ENCODE results near the gene RASSF7. TPM values are rescaled to one million over a fixed set of nuclear protein-coding genes. Genes with fewer than 3 reads are reported as not detected.
A peak's percentile ranks its signal among the peaks of the same experiment; 100 is the strongest.

RASSF7 gene
- total and polyA plus RNA-seq, 2 of the 8 experiments (the other 6 are each of a cell fraction or from before 2014, with no cell fraction given), result 22.3 to 43.9 TPM

DNA sequence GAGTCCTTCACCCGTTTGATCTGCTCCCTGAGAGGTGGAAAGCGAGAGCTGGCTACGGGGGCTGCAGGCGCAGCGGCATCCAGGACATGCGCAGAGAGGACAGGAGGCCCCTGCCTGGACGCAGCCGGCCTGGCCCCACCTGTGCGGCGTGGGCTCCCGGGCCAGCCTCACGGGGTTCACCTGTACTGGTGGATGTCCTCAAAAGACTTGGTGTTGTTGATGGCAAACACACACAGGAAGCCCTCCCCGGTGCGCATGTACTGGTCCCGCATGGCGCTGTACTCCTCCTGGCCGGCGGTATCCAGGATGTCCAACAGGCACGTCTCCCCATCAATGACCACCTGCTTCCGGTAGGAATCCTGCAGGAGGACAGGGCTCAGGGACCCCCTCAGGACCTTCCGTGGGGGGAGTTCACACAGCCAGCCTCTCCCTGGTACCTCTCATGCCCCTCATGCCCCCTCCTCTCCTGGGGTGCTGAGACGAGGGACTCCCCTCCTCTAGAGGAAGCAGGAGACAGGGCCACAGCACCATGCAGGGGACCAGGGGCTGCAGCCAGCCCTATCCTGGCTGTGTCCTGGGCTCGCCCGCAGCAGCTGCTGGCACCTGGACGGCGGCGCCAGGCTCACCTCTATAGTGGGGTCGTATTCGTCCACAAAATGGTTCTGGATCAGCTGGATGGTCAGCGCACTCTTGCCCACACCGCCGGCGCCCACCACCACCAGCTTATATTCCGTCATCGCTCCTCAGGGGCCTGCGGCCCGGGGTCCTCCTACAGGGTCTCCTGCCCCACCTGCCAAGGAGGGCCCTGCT, 27.0 kb upstream of the RASSF7 start:
- Histone ChIP-seq H3K9me3 (ENCODE audit: insufficient read depth in 2 of 2, low read depth in 1 of 2, low read length in 1 of 2) (no peaks in the 10 kb centered on the region), H2BK120ac (replicated peaks; ENCODE audit: low read depth, low read length) (no peak overlapping the region), H3K36me3 (ENCODE audit: control insufficient read depth in 2 of 4, insufficient read depth in 4 of 4, low read length in 3 of 4) (peaks cover 0 to 15% (median 6%) of the 10 kb centered on the region in 4 experiments; a peak in 5 of 8 replicates), H2BK5ac (ENCODE audit: low read depth, low read length) (no peak overlapping the region), H3K14ac (ENCODE audit: insufficient read length) (no peak overlapping the region), H3K4me2 (ENCODE audit: insufficient read depth in 1 of 2, low read depth in 2 of 2, low read length in 2 of 2) (peak overlapping the region; percentile 48 to 72), H4K20me1 (replicated peaks in 1 of 2; ENCODE audit: control insufficient read depth in 1 of 2, insufficient read depth in 2 of 2, low read length in 2 of 2) (peaks cover 7 to 11% of the 10 kb centered on the region in 2 experiments), H3K79me1 (ENCODE audit: low read depth, low read length) (no peaks in the 10 kb centered on the region), H3K56ac (replicated peaks; ENCODE audit: insufficient read length, low read depth, low read length) (no peak overlapping the region), H4K5ac (ENCODE audit: insufficient read length, low read depth, low read length) (no peak overlapping the region), H3K79me2 (ENCODE audit: control insufficient read depth in 1 of 2, insufficient read depth in 2 of 2, low read length in 2 of 2) (no peaks in the 10 kb centered on the region), H4K91ac (replicated peaks; ENCODE audit: insufficient read length, low read length) (no peak overlapping the region), H2AFZ (ENCODE audit: low read length) (no peak overlapping the region), H3K27ac (ENCODE audit: low read depth, low read length) (no peak overlapping the region; the same call in 1 of the 2 replicates), H3K23me2 (ENCODE audit: low read depth, low read length) (peaks cover 21% of the 10 kb centered on the region; the same call in 1 of the 2 replicates), H3K4me3 (ENCODE audit: extremely low read depth in 1 of 4, insufficient read depth in 2 of 4, low read depth in 3 of 4, low read length in 4 of 4) (peak overlapping the region in 3 of 4 experiments; percentile 70 to 77 (median 70); a peak in 4 of 8 replicates), H2AK5ac (ENCODE audit: low read depth, low read length) (no peak overlapping the region), H2BK15ac (ENCODE audit: low read length) (no peak overlapping the region), H2BK20ac (ENCODE audit: low read length) (no peak overlapping the region), H3K9ac (replicated peaks in 1 of 4; ENCODE audit: extremely low read depth in 1 of 4, low read depth in 3 of 4, low read length in 3 of 4) (no peak overlapping the region), H3K23ac (ENCODE audit: insufficient read length) (no peak overlapping the region), H3K27me3 (replicated peaks in 1 of 4; ENCODE audit: control insufficient read depth in 3 of 4, extremely low read depth in 1 of 4, insufficient read depth in 3 of 4, low read length in 3 of 4) (peaks cover 0 to 16% (median 6%) of the 10 kb centered on the region in 4 experiments; a peak in 5 of 7 replicates), H3K18ac (ENCODE audit: extremely low read depth, low read length) (no peak overlapping the region), H3K4me1 (replicated peaks in 1 of 4; ENCODE audit: control insufficient read depth in 3 of 4, insufficient read depth in 4 of 4, low read length in 3 of 4) (peaks cover 0 to 17% (median 10%) of the 10 kb centered on the region in 4 experiments; a peak in 5 of 7 replicates), H4K8ac (ENCODE audit: extremely low read depth, insufficient read depth, low read length) (peak overlapping the region; percentile 57), H3K4ac (replicated peaks; ENCODE audit: insufficient read length, low read depth, low read length) (no peak overlapping the region), H2BK12ac (ENCODE audit: low read depth, low read length) (no peak overlapping the region)
- CTCF ChIA-PET (ENCODE audit: partially characterized antibody), result interaction anchor here (1.3 to 1.6 kb wide), 2 partner anchors 12 to 16 kb away, joined by 4 to 5 read pairs; no protein-coding TSS in a partner anchor
- DNase-seq (ENCODE audit: low read depth in 1 of 2, low spot score in 2 of 2) (no peak), FAIRE-seq (no peak)
- 91% methylated on average over 36 of the region's 37 CpGs; no CpG with 5 or more reads in 1 of the 2 experiments for WGBS, 2 experiments (ENCODE audit: extremely low coverage in 1 of 2, insufficient coverage in 1 of 2, insufficient read length in 1 of 2, insufficient replicate concordance in 2 of 2, low coverage in 1 of 2, low lambda C conversion rate in 2 of 2, missing lambda C conversion rate in 1 of 2)
- POLR2A ChIA-PET (ENCODE audit: partially characterized antibody), result interaction anchor here (1.0 to 1.2 kb wide), 3 partner anchors 28 to 165 kb away, joined by 3 to 5 read pairs (median 4); partner anchors contain the start of gene B4GALNT4
- TF ChIP-seq RBBP5 (IDR thresholded peaks at IDR 0.05; ENCODE audit: borderline replicate concordance, low read depth, low read length), result no peak
- TF ChIP-seq EP300 (IDR thresholded peaks at IDR 0.05; ENCODE audit: borderline replicate concordance in 1 of 2, low read depth in 2 of 2, low read length in 2 of 2), result no peak
- TF ChIP-seq GABPA (IDR thresholded peaks at IDR 0.05; ENCODE audit: borderline replicate concordance, insufficient read depth, low read length), result no peak
